GM04504 (cell line): Measurements from ENCODE around the gene RBPJ.
"Not testable (repeated sequence)": the region's sequence is repeated elsewhere in the genome, so short reads cannot be mapped to it uniquely, and the experiment has no call there.

Source experiments
- DNase-seq: peaks from one replicate; pipeline ENCODE4 v3.0.0-alpha.2; 2012; ENCODE audit warnings: low read depth

The RBPJ gene

GRCh38 chr4:26375551-26375950, 54.7 kb downstream of the RBPJ start:
- DNase-seq, result no peak

GRCh38 chr4:26377328-26378311, 56.8 kb downstream of the RBPJ start:
- no peak for DNase-seq

DNA sequence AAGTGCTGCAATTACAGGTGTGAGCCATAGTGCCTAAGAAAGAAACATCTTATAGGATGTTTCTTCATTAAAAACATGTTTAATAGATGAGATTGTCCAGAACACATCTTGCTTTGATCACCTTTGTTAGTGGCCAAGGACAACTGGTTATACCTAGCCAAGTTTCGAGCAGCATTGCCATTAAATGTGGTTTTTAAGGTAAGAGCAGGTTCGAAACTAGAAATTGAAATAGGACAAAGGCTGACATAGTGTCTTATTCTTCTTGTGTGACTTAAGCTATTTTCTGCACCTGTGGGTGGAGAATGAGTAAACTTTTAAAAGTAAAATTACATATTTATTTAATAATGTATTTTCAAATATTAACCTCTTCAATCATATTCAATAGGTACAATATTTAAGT, 59.0 kb downstream of the RBPJ start:
- no peak for DNase-seq

- no peak for DNase-seq
Measured at GRCh38 chr4:26380740-26381139, 59.9 kb downstream of the RBPJ start.

- DNase-seq, result no peak
Measured at GRCh38 chr4:26384380-26385057, 63.7 kb downstream of the RBPJ start.

DNA sequence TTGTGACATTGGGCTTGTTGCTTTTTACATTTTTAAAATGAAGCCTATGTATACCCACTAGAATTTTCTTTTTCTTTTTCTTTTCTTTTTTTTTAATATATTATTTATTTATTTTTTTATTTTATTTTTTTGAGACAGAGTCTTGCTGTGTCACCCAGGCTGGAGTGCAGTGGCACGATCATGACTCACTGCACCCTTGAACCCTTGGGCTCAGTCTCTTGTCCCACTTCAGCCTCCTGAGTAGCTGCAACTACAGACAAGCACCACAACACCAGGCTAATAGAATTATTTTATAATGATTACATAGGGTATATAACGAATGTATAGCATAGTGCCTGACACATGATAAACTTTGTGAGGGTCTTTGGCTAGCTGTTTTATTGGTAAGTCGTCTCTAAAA, 64.9 kb downstream of the RBPJ start:
- DNase-seq, result no peak

GRCh38 chr4:26386386-26386785, 65.6 kb downstream of the RBPJ start:
- DNase-seq, result no peak

- no peak for DNase-seq
Measured at GRCh38 chr4:26388671-26389070, 67.9 kb downstream of the RBPJ start.

- no peak for DNase-seq
Measured at GRCh38 chr4:26397086-26397485, 76.3 kb downstream of the RBPJ start.

DNA sequence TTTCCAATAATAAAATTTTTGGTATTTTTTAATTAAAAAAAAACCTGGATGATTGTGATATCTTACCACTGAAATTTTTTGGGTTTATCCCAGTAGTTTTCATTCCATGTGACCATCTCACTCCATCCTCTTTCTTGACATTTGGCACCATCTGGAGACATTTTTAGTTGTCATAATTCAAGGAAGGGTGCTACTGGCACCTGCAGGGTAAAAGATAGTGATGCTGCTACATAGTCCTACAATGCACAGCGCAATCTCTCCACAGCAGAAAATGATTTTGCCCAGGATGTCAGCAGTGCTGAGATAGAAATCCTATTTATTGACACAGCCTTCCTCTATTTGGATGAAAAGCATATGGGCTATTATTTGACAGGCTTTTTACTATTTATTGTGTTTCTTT, 79.3 kb downstream of the RBPJ start:
- DNase-seq, result no peak

GRCh38 chr4:26402017-26402416, 81.2 kb downstream of the RBPJ start:
- not testable (repeated sequence) for DNase-seq

DNA sequence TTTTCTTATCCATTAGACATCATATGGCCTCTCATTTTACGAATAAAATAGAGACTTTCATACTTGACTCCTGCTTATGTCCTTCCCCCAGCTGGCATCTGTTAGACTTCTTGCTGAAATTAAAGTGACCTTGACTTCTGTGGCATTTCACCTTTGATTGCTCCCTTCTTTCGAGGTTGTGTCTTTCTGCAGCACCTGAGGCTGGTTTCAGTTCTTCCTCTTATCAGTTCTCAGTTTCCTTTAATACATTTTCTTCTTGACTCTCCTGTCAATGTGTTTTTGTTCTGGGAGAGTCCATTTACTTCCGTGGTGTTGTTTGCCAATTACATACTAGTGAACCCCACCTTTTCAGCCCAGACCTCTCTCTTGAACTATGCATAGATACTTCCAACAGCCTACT, 81.6 kb downstream of the RBPJ start:
- DNase-seq, result no peak

DNA sequence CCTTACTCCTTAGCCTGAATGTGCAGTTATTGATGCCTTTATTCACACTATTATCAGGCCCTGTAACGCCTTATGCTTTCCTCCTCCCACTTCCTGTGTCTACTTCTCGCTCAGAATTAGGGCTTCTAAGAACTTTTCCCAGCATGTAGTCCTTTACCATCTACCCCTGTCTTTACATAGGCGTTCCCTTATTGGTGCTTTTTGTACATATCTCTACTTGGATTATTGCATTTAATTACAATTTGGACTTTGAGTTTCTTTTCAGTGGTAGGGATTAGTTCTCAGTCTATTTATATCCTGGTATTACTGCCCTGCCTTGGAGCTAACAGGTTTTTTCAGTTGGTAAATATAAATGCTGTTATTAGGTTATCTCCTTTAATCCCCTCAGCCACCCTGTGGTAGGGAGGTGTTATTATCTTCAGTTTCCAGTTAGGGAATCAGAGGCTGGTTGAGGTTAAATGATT, 84.0 kb downstream of the RBPJ start:
- DNase-seq, result no peak

- no peak for DNase-seq
Measured at GRCh38 chr4:26406346-26406975, 85.6 kb downstream of the RBPJ start.

DNA sequence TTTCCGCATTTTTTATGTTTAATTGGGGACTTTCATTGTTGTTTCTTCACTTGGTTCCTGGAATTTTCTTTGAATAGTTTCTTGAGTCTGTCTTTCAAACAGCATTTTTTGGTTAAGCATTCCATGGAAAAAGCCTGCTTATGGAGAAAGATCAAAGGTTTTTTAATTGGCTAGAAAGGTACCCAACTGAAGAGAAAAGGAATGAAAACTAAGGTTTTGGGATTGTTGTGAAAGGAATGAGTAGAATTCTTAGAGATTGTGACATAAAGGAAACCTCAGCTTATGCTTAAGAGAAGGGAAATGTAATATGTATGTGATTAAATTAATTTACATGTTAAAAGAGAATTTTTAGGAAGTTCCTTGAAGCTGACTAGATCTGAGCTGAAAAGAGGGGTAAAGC, 86.7 kb downstream of the RBPJ start:
- DNase-seq, result no peak

- peak; percentile 28 for DNase-seq
Measured at GRCh38 chr4:26410385-26411293, 89.8 kb downstream of the RBPJ start.

- DNase-seq, result no peak
Measured at GRCh38 chr4:26412381-26413372, 91.9 kb downstream of the RBPJ start.

GRCh38 chr4:26413582-26413981, 92.8 kb downstream of the RBPJ start:
- no peak for DNase-seq

GRCh38 chr4:26418107-26418506, 97.3 kb downstream of the RBPJ start:
- no peak for DNase-seq

DNA sequence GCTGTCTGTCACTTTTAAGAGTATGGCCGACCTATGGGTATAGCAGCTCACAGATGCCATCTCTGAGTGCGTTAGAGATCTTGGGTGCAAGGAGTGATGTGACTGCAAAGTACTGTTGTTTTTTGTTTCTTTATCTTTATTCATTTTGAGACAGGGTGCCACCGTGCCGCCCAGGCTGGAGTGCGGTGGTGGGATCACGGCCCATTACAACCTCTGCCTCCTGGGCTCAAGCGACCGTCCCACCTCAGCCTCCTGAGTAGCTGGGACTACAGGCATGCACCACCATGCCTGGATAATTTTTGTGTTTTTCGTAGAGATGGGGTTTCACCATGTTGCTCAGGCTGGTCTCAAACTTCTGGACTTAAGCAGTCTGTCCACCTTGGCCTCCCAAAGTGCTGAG, 98.0 kb downstream of the RBPJ start:
- no peak for DNase-seq
